RCC 7860 (cell line): Measurements from ENCODE around the gene NR2F1-AS1.

ENCODE experiments used
- DNase-seq: peaks from one replicate; pipeline ENCODE4 v3.0.0-alpha.2; 2015; ENCODE audit warnings: low spot score
- FAIRE-seq: peaks from 2 replicates; lab custom pipeline; 2012; peaks lifted over from hg19 to GRCh38; lab: Jason Lieb, UNC

Gene NR2F1-AS1

DNA sequence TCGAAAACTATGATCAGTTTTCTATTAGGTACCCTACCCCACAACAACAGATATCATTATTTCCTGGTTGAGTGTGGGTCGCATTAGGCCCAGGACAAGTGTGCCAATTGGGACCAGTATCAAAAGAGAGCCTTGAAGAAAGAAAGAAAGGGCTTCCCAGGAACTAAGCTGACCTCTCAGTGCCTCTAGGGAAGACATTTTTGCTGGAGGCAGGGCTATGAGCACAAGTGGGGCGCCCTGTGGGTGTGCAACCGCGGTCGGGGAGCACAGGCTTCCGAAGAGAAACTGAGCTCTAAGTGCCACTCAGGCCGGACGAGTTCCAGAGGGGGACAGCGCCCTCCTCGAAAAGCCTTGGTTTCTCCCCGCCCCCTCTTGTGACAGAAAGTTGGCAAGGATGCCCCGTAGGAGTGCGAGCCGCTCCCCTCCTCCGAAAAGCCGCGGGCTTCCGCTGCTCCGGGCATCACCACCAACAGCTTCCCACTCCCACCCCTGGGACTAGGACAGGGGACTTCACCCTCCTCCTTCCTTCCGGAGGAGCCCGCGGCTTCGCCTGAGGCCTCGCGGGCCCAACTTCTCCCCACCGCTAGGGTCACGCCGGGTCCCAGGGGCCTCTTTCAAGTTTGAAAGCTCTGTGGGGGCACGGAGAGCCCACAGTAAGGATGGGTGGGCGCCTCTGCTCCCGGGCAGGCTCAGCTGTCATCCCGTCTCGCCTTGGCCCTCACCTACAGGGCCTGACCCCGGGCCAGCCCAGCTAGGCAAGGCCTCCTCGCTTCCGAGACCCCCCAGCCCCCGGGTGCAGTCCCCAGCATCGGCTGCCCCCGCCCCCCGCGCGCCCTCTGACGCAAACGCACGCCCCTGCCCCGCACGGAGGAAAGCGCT lies 2.0 kb downstream of the NR2F1-AS1 start:
- DNase-seq (no peak), FAIRE-seq (no peak)

DNA sequence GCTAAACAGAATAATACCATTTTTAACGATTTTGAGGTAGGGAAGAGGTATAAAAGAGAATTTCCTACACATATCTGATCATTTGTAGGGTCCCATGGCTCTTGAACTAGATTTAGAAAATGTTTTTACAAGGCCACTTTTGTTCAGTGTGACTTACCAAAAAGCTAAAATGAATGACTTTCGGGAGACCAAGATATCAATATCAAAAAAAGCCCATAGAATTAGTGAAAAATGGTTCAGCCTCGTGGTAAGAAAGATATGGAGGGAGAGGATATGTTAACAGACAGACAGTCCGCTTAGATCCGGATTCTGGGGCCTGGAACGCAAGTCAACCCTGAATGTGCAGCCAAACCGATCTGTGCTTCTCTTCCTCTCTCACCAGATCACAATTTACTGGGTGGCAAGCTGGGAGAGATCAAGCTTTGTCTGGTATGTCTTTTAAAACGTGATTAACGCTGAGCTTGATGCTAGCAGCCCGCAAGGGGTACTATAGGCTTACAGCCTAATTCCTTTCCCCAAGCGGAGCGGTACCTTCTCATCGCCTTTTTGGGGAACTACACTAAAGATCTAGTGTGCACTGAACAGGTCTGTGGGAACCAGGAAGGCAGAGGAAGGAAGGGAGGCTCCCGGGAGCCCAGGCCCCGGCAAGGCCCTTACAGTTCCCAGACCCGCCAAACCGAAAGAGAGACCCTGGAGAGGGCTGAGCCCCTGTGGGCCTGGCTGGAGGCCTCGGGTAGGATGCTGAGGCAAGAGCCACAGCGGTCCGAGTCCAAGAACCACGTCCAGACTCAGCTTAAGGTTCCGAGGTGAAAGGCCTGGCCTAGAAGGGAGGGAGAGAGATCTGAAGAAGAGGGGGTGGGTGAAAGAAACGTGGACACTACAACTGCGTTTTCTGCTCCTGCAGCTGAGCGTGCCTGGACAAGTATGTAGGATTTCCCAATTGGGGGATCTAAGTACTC lies 2.9 kb downstream of the NR2F1-AS1 start:
- no peak for FAIRE-seq
- DNase-seq, result no peak

DNA sequence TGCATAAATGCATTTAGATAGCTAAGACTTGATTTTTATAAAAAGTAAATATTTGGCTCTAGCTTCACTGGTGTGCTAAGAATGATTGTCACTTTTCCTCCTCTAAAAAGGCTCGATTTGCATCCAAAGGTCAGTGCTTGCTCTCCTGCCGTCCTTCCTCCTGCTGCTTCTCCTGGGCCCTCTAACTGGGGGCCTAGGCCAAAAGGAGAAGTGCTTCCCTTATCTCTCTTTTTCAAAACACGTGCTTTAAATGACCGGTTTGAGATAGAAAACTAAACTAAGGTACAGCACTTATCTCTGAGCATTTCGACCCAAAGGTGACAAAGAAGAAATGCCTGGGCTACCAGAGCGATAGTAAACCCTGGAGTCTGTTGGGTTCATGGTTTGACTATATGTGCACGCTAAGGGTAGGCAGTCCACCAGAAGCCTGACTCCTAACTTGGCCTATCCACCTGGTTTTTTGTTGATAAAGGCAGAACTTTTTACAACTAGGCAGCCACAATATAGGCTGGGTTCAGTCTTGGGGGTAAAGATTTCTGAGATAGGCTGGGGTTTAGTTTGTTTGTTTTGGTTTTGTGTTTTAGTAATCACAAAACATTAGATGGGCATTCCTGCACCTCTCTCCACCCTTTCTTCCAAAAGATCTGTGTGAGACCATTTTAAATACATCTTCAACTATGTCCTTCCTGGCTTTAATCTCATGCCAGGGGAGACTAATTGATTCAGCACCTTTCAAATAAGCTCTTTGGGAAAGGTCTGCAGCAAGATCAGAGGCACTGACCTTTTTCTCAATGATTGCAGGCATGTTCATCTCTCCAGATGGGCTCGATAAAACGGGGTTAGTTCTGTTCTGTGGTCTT lies 3.8 kb downstream of the NR2F1-AS1 start:
- no peak for DNase-seq
- FAIRE-seq, result no peak

DNA sequence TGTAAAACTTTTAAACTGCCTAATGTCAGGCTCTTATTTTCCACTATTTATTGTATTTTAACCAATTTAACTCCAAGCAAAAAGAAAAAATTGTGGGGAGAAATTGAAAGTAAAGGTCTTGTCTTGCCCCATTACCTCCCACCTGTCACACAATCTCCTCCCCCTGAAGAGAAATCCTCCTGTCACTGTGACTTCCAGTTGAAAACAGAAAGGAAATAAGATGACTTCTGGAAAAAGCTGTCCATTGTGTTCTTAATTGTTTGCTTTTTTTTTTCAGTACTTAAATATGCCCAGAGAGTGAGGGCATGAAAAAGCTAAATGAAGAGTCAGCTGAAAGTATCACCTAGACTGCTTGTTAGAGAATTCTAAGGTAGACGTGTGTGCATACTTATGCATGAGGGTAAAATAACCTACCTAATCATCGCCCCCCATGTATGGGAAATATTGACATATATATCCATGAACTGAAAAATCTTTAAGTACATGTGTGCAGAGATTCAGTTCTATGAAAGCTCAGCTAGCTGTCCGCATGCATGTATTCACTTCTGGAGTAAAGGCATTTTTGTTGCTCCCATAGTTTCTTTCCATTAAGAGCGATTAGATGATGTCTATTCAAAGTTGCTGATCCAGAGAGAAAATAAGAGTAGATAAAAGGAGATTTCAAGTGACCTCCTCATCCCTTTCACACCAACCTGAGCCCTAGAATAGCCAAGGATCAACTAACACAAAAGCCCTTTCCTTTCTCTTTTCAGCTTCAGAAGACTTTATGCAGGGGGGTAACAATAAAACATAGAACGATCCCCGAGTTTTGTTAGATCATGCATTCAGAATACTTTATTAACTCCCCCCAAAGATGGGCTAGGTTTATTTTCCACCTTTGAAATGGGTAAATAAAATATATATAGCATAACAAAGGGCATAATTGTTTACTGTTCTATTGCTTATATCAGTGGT lies 5.3 kb downstream of the NR2F1-AS1 start:
- FAIRE-seq (no peak), DNase-seq (no peak)

DNA sequence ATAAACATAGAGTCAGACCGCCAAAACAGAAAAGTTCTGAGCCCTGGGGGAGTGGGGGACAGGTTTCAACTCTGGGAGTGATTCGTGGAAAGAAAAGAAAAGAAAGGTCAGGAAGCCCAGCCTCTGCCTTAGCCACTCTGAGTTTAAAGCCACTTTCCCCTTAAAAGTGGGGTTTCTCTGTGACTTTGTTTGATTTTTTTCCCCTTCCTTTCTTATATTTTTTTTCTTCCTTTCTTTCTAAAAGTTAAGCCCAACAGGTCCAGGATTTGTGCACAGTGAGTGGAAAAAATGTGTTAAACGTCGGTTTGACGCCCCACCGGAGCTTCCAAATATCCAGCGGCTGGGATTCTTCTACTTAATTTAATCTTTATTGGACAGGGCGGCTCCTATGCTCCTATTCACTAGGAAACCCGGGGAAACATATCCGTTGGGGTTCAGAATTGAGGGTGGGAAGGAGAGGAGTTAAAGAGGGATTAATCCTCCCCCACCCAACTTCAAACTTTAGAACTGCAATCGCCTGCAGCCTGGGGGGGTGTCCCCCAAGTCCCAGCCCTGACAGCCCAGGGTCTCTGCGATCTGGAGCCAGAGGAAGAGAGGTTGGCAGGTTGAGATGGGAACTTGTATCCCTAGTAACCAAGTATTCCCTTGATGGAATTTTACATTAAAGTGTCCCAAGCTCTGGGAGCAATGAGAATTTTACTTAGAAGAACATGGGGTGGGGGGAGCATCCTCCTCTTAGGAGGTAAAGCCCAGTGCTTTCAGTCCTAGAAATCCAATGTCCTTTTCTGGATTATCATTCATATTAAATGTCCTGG lies 6.3 kb downstream of the NR2F1-AS1 start:
- no peak for DNase-seq
- no peak for FAIRE-seq

DNA sequence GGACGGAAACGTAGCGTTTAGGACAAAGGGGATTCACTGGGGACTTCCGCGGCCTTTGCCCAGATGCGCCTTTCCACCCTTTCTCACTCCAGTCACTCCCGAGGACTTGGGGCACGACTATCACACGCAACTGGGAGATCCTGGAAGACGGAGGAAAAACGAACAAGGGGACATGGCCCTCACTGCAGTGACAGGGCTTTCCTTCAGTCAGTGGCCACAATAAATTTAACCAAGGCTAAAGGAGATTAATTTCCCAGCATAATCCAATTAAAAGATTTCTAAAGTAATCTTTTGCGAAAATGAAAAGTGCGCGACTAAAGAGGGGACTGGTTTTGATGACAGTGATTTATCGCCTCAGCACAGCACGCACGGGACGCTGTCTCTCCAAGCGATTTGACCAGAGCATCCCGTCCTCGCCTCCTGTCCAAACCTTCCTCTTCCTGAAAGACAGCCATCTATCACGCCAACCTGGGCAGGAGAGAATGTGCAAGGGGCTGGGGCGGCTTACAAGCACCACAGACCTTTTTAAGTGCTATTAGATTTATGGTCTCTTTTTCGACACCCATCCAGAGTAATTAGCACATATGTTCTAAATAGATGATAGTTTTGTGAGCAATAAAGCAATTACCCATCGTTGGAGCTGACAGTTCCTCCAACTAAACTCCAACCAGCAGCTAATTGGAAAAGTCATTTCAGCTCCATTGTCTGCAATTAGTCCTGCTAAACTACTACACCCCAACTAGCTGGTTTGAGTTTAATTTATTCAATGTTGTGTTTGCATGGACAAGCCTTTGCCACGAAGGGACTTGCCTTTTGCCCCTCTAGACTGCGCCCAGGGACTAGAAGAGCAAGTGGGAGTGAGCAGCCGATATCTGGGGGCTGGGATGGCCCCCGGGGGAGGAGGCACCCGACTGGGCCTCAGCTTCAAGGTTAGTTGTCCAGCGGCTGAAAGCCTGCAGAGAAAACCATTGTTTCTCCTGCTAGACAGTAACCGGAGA lies 7.4 kb downstream of the NR2F1-AS1 start:
- no peak for FAIRE-seq
- DNase-seq, result no peak

DNA sequence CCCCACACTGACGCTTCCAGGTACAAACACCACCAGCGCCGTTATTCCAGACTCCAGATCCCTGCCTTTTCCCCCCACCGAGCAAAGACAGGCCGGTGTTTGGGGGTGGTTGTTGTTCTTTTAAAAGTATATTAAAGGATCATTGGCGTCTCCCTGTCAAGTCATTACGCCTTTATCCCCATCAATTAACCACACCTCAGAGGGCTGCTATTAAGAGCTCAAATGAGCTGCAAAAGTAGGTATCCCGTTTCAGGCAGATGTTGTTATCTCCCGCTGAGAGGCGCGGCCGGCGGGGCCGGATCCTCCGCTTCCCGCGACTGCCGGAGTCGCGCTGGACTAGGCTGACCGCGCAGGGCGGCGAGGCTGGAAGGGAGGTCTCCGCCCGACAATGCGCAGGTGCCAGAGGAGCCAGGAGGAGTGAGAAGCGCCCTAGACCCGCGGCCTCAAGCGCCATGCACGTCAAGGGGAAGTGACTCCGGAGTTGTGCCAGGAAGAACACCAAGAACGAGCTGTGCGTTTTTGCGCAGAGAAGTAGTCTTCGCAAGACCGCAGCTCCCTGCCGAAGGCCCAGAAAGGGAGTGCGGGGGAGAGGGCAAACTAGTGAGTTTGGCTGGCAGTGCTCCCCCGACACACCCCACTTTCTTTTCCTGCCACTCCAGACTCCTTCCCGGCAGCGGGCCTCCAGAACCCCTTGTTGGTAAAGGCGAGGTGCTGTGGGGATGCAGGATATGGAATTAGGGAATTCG lies 8.2 kb downstream of the NR2F1-AS1 start:
- FAIRE-seq (no peak), DNase-seq (no peak)

DNA sequence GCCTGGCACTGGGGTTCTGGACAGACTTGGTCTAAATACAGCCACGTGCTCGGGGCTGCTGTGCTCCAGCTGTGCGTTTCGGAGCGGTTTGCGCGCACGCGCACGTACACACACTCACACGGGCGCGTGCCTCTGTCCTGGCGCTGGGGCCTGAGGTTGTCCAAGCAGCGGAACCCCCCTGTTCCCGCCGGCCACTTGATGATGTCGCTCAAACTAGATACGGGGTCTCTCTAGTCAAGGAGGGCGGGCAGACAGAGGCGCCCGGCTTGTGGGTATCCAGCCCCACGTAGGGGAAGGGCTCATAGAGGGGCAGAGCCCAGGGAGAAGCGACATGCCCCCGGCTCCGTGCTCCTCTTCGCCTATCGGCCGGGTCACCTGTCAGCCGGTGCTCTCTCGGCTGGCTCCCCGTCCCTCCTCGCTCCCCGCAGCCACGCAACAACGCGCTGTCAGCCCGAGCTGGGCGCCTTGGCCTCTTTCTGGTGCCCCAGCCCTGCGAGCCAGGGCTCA lies 8.9 kb downstream of the NR2F1-AS1 start:
- no peak for FAIRE-seq
- no peak for DNase-seq

DNA sequence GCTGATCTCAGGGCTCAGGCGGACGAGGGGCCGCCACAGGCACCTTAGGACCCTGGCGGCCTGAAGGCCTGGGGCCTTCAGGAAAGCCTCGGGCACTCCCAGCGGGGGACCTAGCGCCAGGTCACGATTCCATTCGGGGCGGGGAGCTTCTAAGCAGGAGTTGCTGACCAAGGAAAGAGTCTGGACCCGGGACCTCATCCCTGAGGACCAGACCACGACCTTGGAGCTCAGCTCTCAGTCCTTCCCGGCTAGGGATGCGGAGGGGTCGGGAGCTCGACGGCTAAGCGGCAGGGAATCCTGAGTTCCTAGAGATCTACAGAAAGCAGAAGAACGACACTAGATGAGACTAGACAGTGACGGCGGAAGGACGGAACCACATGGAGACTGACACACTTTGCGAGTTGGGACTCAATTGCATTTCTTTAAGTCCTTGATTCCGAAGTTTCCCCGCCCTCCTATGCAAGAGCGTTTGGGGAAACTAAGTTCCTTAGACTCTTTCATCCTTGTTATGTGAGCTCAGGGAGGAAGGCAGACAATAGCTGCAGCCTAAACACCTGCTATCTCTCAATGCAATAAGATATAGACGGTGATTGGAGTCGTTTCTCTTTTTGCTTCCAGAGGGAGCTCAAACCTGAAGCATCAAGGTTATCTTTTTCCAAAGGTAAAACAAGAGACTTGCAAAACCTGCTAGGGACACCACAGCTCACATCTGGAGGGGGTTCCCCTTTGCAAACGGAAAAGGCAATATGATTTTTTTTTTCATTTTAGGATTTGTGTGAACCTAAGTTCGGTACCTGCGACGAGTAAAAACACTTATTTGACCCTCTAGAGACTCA lies 9.7 kb downstream of the NR2F1-AS1 start:
- DNase-seq (no peak), FAIRE-seq (no peak)

DNA sequence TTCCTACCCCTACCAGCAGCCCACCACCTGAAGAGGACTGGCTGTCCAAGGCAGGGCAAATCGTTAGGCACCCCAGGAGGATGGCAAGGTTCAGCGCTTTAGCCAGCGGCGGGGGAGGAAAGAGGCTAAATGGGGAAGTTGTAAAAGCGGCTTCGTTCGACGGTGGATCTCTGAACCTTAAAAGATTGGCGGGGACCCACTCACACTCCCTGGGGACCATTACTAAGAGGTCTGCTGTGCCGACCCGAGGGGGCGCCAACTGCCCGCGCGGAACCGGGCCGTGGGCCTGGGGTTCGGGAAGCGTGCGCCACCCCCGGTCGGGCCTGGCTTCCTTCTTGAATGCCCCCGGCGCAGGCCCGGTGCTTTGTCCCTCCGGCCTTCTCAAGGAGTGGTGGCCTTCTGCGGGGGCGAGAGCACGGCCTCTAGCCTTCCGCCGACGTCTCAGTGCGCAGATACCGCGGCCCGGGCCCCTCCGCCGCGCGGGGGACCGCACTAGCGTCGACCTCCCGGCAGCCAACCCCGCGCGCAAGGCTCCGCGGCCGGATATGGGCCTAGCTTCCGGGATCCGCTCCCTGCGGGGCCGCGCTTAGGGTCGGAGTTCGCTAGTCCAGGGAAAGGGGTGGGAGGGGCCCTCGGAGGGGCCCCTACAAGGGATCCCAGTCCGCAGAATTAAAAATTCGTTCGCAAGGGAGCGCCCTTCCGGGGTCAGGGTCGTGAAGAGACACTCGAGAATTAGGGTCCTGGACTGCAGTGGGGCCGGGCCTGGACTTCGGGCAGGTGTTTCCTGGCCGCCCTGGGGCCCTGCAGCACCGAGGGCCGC lies 10.5 kb downstream of the NR2F1-AS1 start:
- FAIRE-seq (no peak), DNase-seq (no peak)

DNA sequence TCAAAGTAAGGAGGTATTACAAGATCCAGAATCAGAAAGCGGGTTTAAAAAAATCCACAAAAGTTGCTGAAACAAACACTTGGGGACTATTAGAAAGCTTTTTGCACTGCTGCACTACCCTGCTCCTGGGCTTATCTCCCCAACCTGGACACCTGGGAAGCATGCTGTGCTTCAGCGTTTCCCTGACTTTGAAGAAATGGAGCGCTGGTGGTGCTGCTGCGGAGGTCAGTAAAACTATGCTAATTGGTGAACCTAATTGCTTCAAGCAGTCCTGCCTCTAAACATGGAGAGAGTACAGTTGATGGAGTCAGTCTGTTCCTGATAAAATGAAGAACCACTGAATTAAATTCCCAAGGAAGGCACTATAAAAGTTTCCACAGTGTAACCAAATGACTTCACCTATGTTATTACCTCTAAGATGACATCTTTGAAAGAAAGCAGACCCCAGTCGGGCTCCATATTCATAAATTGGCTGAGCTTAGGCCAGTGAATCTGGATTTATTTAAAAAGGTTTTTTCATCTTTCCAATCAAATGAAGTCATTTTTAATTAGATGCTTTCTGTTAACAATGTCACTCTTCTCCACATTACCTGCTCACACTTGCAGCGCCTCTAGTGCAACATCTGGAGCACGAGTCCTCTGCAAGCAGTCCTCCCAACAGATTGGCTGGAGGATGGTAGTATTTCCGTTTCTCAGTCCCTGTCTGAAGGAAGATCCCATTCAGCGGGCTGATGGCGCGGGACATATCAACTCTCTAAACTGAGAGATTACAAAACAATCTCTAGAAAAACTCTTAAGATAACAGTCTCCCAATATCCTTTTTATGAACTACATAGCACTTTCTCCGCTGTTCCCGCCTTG lies 11.5 kb downstream of the NR2F1-AS1 start:
- FAIRE-seq (no peak), DNase-seq (no peak)

DNA sequence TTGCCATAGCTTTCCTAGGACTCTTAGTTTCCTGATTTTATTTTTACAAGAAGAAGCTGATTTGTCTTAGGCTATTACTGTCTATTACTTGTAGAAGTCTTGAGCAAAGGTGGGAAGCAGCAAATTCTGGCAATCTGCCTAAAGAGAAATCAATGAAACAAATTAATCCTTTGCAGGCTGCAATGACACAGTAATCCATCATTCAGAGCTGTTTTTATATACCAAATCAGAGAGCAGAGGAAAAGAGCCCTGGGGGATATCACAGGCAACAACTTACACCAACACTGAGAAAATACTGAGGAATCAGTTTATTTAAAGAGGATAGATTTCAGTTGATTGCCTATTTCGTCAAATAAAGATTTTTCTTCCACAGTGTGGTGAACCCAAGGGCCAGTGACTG lies 13.6 kb downstream of the NR2F1-AS1 start:
- FAIRE-seq (no peak), DNase-seq (no peak)

DNA sequence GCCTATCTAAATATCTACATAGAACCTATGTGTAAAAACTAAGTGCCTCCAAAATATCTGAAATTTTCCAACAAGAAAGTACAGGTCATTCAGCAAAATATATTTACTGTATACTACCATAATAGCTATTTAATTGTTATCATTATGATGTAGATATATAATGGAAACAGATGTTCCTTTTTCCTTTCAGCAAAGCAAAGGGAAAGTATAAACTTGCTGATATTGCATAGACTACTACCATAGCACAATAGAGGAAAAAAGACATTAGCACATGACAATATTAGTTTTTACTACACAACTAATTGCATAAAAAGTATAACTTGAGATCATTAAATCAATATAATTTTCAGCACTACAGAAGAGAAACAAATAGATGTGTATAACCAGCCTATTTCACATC lies 14.9 kb downstream of the NR2F1-AS1 start:
- DNase-seq, result no peak
- FAIRE-seq, result no peak

DNA sequence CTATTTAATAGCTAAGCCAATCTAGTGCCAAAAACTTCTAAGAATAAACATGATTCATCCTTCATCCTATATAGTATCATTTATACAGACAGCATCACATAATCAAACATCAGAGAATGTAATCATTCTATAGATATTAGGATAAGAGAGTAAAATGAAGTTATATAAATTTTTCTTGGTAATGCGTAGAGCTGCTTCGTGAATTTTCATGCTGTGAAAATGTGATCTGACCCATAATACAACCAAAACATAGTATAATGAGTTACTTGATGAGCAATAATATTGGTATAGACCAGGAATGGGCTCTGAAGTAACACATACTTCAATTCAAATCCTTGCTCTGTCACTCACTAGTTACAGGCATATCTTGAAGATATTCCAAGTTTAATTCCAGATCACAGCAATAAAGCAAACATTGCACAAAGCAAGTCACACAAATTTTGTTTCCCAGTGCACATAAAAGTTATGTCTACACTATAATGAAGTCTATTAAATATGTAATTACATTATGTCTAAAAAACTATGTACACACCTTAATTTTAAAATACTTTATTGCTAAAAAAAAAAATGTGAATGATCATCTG lies 23.9 kb downstream of the NR2F1-AS1 start:
- no peak for FAIRE-seq
- no peak for DNase-seq
